SH-SY5Y (cell line): Measurements from ENCODE around the gene MORN1.

ENCODE experiments used
- GATA2 ChIP-seq: IDR thresholded peaks from 2 replicates; pipeline ENCODE4 v1.6.1; 2011; ENCODE audit warnings: mild to moderate bottlenecking, low read depth, low read length
- GATA3 ChIP-seq: IDR thresholded peaks from 2 replicates; pipeline ENCODE4 v1.6.1; 2011; ENCODE audit warnings: low read depth, mild to moderate bottlenecking, low read length, moderate library complexity

The MORN1 gene

GRCh38 chr1:2414297-2414958, 23.1 kb upstream of the MORN1 start:
- TF ChIP-seq GATA2: no peak
- TF ChIP-seq GATA3: no peak

GRCh38 chr1:2413495-2414296, 22.3 kb upstream of the MORN1 start:
- TF ChIP-seq GATA3 (no peak), GATA2 (no peak)

GRCh38 chr1:2412773-2413494, 21.6 kb upstream of the MORN1 start:
- no peak for TF ChIP-seq GATA3
- no peak for TF ChIP-seq GATA2

- TF ChIP-seq GATA3 (no peak), GATA2 (no peak)
These were observed 21.0 kb upstream of the MORN1 start, which contains the start of gene PEX10 for GRCh38 chr1:2412395-2412772. Gene PEX10, minus strand, starts transcription at chr1:2412564. Its CDS starts 62 bp downstream, at chr1:2412502.

- TF ChIP-seq GATA2 (no peak), GATA3 (no peak)
These were observed 20.5 kb upstream of the MORN1 start for GRCh38 chr1:2411801-2412394.

- no peak for TF ChIP-seq GATA3
These were observed 18.4 kb upstream of the MORN1 start for GRCh38 chr1:2409745-2410144.

- no peak for TF ChIP-seq GATA2
- no peak for TF ChIP-seq GATA3
These were observed 17.5 kb upstream of the MORN1 start for GRCh38 chr1:2408859-2409276.

GRCh38 chr1:2408456-2408855, 17.1 kb upstream of the MORN1 start:
- TF ChIP-seq GATA2 (no peak), GATA3 (no peak)

- TF ChIP-seq GATA3 (no peak), GATA2 (no peak)
These were observed 16.6 kb upstream of the MORN1 start for GRCh38 chr1:2407991-2408275.

- TF ChIP-seq GATA3: no peak
- TF ChIP-seq GATA2: no peak
These were observed 16.0 kb upstream of the MORN1 start for GRCh38 chr1:2407166-2407990.

- TF ChIP-seq GATA2 (no peak), GATA3 (no peak)
These were observed 15.2 kb upstream of the MORN1 start for GRCh38 chr1:2406451-2407041.

GRCh38 chr1:2405588-2406295, 14.4 kb upstream of the MORN1 start:
- TF ChIP-seq GATA2 (no peak), GATA3 (no peak)

GRCh38 chr1:2404890-2405511, 13.6 kb upstream of the MORN1 start:
- no peak for TF ChIP-seq GATA3
- TF ChIP-seq GATA2: no peak
